NCI-H82 (cell line): ENCODE data around the gene COMMD1.
"Not testable (repeated sequence)": the region's sequence is repeated elsewhere in the genome, so short reads cannot be mapped to it uniquely, and the experiment has no call there.

Experiments used
- DNase-seq: peaks from one replicate; lab custom pipeline; 2025; lab: John Stamatoyannopoulos, UW

Gene COMMD1

DNA sequence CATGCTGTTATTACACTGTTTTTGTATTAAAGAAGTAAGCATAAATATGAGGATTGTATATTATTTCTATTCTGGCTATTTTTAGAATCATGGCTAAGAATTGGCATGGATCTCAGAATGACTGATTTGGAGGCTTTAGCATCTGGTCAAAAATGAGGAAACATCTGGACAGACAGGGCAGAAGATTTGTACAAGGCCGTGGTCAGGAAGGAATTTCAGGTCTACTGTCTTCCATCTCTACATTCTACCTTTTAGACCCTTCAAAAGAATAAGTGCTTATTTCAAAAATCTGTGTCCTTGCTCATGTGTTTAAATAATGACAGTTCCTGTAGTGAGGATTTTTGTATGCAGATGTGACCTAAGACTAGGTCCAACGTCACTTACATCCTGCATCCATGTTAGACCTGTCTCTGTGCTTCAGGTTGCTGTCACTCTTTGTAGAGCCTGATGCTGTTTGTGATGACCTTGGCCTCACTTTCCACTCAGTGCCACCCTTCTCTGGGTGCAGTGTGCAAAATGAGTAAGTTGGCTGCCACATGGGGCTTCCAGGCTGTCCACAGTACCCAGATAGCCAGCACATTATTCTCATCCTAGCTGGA, 235.8 kb downstream of the COMMD1 start:
- DNase-seq, result no peak

DNA sequence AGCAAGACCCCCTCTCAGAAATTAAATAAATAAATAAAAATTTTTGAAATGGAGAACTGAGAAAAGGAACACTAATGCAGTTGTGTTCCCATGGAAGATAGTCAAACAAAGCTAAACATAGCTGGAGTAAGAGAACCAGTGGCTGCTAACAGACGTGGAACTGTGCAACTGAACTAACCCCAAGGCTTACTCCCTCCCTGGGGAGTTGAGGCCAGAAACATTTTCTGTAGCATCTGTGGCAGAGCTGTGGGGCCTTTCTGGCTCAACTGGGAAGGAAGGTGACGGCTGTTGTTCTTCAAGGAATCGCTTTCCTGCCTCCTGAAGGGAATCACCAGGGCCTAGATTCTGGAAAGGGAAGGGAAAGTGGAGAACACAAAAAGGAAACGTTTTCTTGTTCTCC, 236.6 kb downstream of the COMMD1 start:
- peak; percentile 41 for DNase-seq

DNA sequence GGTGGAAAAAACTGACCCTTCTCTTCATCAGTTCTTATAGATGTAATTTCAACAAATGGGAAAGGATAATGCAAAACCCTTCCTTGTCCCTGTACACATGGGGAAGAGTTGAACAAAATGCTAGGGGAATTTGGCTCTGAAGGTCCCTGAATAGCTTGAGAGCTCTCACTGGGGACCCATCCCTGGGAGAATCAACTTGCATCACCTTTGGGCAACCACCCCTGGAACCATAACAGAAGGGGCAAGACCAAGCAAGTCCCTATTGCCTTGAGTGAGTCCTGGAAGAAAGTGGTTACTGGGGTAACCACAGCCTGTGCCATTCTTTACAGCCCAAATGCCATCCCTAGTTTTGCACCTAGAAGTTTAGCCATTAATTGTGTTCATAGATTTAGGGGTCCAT, 238.2 kb downstream of the COMMD1 start:
- DNase-seq, result no peak

DNA sequence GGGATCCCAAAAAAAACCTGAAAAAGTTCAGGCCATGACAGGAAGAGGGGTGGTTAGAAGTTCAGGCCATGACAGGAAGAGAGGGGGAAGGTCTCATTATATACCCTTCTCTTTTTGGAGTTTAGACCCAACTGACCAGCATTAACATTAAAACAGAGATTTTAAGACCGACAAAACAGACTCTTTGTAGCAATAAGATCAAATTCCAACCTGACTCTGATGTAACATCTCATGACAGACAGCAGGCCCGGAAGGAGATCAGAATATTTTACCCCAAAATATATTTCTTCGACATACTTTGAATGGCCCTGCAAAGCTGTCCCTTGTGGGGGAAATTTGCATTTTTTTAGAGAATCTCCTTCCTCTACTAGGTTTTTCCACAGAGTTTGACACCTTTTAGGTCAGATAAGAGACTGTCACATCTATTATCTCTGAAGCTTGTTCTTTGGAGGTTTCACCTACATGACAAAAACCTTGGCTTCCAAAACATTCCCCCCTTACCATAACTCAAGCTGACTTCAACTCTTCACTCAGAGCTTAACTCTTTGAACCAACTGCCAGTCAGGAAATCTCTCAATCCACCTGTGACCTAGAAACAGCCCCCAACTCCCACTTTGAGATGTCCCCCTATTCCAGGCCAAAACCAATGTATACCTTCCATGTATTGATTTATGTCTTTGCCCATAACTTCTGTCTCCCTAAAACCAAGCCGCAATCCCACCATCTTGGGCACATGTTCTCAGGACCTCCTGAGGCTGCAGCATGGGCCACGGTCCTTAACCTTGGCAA, 239.4 kb downstream of the COMMD1 start:
- DNase-seq, result no peak

DNA sequence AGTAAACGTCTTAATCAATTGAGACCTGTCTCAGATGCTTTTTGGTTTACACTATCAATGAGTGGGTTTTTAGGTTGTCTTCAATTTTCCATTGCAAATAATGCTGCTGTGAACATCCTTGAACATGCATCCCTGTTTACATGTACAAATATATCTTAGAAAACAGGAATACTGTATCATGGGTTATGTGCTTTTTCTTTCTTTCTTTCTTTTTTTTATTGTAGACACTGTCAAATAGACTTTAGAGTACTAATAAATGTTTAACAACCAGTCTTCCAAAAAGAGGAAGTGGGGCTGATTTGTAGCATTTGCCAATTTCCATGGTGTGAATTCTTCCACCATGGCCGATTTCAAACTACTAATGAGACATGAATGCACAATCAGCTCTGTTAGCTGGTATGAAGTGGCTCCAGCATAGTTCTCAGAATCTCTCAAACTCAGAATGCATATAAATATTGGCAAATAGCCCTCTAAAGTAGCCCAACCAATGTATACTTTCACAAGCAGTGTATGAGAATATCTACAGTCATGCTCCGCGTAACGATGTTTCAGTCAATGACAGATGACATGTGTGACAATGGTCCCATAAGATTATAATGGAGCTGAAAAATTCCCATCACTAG, 240.1 kb downstream of the COMMD1 start:
- DNase-seq, result no peak

DNA sequence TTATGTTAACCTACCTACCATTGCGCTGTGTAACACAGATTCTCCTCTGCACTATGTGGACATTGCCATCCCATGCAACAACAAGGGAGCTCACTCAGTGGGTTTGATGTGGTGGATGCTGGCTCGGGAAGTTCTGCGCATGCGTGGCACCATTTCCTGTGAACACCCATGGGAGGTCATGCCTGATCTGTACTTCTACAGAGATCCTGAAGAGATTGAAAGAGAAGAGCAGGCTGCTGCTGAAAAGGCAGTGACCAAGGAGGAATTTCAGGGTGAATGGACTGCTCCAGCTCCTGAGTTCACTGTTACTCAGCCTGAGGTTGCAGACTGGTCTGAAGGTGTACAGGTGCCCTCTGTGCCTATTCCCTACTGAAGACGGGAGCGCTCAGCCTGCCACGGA, 241.3 kb downstream of the COMMD1 start:
- not testable (repeated sequence) for DNase-seq

DNA sequence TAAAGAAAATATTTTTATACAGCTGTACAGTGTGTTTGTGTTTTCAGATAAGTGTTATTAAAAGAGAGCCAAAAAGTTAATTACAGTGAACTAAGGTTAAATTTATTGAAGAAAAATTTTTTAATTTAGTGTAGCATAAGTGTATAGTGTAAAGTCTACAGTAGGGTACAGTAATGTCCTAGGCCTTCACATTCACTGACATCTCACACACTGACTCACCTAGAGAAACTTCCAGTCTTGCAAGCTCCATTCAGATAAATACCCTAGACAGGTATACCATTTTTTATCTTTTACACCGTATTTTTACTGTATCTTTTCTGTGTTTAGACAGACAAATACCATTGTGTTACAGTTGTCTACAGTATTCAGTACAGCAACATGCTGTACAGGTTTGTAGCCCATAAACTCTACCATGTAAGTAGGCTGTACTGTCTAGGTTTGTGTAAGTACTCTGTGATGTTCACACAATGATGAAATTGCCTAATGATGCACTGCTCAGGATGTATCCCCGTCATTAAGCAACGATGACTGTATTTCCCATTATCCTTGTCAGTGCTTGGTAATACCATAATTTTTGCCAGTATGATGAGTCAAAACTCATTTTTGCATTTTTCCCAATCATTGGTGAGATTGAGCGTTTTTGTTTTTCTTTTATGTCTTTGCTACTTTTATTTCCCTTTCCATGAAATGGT, 242.3 kb downstream of the COMMD1 start:
- no peak for DNase-seq

DNA sequence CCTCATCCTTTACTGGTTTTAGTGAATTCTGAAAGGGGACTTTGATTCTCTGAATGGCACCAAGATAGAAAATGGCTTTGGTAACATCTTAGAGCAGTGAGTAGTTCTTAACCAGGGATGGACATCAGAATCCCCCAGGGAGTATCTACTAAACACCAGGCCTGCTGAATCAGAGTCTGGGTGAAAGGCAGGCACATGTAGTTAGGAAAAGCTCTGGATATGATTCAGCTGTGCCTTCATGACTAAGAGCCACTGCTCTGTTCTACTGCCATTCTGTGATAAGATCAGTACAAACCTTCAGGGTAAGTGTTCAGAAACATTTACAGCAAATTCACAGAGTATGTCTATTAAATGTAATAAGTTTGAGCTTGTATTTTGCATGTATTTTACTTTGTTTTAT, 244.2 kb downstream of the COMMD1 start:
- DNase-seq, result no peak

DNA sequence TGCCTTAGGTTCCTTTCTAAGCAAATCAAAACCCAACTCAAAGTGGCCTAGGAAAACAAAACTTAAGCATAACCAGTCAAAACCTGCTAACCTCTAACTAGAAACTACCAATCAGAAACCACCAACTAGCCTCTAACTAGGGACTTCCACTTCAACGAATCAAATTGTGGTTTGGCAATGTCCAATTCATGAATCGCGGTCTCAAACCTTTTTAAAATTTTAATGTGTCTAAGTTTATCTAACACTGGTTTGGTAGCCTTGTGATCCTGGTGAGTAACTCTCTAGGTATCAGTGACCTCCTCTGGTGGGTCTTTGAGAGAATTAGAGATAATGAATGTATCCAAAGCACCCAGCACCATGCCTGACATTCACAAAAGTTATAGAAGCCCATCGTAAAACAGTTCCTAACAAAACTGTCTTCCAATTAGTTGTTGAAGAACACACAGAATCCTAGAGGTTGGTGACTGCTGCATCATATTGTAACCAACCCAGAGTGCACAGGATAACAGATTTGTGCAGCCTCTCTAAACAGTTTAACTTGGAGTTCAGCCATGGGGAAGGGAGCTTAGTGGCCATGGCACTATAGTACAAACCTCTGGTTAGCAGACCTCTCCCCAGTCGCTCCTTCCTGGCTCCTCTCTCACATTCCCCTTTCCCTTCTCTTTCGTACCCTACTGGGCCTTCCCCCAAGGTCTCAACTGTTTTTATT, 245.3 kb downstream of the COMMD1 start:
- no peak for DNase-seq

DNA sequence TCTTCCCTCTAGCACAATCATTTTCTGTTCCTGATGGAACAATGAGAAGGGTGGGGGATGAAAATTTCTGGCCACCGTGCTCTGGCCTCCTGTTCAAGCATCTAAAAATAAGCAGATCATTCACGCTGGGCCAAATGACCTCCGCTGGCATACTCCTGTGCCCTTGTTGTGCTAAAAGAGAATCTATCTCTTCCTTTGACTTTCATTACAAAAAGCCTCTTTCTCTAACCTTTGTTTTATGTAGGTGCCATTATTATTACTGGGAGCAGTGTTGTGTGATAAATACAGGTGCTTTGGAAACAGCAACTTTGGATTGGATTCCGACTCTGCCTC, 245.8 kb downstream of the COMMD1 start:
- DNase-seq, result no peak

DNA sequence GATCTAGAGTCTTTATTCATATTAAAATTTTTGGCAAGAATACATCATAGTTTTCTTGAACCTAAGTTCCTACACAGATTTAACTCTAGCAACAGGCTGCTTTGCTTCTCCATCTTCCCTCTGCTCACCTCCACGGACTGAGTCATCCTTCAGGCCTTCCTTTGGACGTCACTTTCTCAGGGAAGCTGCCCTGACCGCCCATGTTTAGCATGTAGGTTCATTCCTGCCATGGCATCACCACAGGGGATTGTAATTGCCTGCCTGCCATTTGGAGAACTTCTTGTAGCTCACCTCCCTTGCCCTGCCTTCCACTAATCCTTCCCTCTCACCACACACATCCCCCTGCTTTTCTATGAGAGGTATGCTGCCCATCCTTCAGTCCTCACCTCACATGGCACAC, 246.5 kb downstream of the COMMD1 start:
- no peak for DNase-seq

DNA sequence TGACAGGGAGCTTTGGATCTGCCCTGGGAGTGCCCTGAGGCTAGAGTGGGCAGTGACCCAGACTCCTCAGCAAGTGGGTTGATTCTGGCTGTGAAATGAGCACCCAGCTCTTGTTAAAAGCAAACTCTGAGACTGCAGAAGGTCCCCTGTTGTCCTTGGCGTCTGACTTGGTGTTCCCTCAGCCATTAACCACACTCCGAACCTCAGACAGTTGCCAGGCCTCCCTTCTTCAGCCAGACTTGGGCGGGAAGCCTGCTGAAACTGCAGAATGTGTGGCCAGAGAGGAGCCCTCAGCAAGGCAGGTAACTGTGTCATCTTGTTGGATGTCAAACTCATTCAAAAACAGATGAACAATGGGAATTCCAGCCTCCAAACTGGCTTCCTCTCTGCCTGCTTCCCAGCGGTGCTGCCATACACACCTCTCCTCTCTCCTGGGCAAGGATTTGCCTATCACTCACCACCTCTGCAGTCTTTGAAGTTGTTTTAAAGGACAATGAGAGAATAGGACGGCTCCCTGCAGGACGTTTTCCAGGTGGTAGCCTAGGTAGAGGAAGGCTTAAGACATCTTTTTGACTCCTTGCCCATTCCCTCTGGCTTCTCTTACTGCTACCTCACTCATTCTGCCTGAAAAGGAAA, 251.5 kb downstream of the COMMD1 start:
- no peak for DNase-seq

DNA sequence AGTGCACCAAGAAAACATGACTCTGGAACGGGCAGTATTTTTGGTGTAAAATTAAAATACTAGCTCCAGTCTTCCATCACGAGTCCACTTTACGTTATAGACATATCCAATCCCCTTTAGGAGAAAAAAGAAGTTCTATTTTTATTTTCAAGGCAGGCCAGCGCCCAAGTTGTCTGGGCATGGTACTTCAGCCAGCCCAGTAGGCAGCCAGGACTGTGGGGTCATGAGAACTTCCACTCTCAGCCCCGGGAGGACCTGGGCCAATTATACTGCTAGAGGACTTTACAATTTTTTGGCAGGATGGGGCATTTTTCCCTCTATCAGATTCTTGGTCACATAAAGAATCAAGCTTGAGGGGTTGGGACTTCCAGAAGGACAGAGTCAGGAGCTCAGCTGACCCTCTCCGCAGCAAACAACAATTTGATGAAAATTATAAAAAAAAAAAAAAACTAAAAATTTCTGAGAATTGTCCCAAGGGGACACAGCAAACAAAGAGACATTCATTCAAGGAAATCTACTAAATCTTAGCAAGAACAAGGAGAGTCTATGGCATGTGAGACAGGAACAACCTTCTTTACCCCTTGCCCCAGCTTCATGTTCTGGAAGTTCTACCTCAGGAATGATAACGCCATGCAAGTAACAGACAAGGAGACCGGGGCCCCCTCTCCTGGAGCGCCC, 253.1 kb downstream of the COMMD1 start:
- DNase-seq, result no peak

DNA sequence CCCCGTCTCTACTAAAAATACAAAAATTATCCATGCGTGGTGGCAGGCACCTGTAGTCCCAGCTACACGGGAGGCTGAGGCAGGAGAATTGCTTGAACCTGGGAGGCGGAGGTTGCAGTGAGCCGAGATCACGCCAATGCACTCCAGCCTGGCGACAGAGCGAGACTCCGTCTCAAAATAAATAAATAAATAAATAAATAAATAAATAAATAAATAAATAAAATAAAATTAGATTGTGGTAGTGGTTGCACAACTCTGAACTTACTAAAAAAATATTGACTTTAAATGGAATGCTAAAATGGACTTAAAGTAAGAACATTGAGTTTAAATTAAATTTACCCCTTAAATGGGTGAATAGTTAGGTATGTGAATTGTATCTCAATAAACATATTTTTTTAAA, 255.2 kb downstream of the COMMD1 start:
- DNase-seq, result not testable (repeated sequence)

DNA sequence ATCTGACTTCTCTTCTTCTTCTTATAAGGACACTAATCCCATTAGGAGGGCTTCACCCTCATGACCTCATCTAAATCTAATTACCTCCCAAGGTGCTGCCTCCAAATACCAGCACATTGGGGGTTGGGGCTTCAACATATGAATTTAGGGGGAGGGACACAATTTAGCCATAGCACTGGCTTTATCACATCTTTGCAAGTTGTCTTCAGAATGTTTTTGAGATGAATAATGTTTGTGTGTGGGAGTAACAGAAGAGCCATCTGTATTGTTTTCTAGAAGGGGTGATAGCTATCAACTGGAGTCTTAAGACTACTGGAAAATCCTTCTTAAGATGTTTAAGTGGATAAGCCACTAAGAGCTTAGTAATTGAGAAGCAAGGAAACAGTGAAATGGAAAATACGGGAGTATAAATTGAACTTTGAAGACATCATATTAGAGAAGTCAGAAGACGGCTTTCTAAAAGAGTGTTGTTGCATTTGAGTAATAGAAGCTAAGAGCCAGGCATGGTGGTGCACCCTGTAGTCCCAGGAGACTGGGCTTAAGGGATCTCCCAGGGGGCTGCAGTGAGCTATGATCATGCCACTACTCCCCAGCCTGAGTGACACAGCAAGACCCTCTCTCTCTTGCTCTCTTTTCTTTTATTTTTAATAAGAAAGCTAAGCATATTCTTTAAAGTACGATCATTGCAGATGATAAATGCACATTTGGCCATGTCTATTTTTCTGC, 257.8 kb downstream of the COMMD1 start:
- peak; percentile 98 for DNase-seq

DNA sequence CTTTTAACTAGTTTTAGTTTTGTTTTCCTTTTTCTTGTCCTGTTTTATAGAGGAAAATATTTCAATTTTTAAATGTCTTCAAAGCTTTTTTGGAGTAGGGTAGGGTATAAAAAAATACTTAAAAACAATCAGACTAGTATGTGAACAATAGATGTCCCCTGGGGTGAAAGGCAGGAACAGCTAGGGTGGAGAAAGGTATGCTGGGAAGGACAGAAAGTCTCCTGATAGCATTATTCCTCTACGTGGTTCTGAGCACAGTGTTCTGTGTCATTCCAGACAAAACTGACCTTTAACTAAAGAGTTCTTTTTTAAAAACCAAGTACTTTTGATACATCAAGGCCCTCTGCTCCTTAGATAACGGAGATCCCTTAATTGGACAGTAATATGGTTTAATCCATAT, 258.4 kb downstream of the COMMD1 start:
- peak; percentile 18 for DNase-seq

DNA sequence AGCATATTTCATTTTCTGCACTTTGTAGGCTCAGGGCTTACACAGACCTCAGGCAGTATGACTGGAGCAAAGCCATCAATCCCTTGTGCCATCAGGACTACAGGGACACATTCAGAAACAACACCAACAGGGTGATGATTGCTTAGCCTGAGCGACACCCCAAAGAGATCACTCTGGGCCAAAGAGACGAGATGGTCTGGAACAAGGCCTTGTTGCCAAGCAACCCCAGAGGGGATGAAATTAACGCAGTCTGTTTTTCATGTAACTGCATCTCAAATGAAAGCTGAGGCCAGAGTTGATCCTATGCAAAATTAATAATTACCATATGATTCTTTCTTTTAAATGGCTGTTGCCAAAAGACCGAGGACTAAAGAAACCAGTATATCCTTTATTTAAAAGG, 270.3 kb downstream of the COMMD1 start:
- no peak for DNase-seq

DNA sequence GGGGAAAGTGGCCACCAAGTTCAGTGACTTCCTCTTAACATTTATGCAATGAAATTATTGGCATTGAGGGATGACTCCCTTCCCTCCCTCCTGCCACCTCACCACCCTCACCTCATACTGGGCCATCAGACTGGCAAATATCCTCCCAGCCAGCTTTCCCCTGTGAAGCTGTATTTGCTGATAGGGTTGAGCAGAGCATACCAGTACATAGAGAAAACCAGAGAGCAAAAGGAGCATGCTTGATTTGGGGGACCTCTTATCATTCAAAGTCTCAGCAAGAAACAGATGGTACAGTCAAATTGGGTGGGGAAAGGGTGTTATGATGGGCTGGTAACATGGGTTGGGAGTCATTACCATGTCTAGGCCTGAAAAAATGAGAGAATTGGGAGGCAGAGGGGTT, 271.3 kb downstream of the COMMD1 start:
- DNase-seq, result no peak

DNA sequence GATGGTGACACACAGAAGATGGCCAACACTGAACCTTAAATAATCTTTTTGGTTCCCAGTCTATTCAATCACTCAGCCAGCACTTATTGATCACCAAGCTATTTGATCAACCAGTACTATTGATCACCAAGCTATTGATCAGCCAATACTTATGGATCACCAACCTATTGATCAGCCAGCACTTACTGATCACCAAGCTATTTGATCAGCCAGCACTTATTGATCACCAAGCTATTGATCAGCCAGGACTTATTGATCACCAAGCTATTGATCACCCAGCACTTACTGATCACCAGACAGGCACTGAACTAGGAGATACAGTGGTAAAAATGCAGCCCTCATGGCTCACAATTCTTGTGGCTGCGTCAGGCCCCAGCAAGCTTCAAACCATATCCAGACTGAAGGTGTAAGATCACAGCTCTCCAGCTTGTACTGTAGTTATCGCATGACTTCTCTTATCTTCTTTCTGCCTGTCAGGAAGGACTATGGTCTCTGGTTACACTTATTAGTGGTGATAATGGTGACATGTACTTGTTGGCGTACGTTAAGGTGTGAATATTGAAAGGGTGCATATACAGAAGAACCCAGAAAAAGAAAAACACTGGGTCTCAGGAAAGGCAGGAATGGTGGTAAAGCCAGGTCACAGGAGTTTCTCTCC, 272.0 kb downstream of the COMMD1 start:
- no peak for DNase-seq

DNA sequence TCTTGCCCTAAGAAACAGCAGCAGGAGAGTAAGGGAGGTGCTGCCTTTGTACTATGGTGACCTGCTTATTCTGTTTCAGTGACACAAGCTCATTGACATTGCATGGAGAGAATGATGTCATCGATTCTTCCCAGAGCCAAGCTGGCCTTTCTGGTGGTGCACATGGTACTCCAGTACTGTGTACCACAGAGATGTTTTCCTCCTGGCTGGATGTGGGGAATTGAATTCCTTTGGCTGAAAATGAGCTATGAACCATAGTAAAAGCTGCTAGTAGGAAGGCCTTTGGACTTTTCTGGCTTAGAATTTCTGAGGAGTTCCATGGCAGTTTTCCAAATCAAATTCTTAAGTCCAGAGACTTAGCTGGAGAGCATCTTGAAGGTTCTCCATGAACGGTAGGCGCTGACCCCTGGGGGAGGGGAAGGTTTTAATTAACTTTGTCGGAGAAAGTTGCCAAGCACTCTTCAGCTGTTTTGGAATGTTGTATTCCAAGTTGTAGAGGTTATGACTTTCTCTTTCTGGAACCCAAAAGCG, 273.3 kb downstream of the COMMD1 start:
- no peak for DNase-seq
